ENCODE data around the gene C12orf42.

C12orf42 gene

DNA sequence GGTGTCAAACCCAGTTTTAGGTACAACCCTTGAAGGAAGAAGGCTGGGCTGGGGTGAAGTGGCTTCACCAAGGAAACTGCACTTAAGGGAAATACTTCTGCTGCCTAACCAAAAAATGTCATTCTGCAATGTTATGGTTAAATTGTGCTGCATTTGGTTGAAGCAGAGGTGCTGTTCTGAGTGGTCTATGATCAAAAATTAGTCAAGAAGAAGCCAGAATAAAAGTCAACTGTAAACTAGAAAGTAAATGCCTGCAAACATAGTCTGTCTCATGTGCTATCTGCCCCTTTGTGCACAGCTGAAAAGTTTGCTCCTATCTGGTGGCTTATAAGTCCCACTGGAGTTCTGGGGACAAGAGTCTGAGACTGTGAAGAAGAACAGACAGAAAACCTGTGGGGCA is 158.8 kb downstream of the C12orf42 start:
- DNase-seq (ENCODE audit: low spot score), result no peak

DNA sequence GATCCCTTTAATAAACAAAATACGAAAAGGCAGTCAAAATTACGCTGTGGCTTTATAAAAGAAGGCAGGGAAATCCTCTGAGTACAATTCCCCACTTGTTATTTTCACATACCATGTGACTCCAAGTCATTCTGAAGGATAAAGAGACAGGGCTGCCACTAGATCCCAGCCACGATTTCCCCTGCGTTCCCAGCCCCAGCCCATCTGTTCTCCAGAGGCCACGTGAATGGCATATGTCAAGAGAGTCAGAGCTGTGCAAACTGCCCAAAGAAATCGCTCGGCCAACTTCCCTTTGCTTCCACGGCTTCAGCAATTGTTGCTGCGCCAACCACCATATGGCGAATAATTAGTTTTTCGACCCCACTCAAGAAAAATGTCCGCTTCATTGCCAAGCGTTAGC is 161.3 kb downstream of the C12orf42 start:
- DNase-seq (ENCODE audit: low spot score), result peak; percentile 31

DNA sequence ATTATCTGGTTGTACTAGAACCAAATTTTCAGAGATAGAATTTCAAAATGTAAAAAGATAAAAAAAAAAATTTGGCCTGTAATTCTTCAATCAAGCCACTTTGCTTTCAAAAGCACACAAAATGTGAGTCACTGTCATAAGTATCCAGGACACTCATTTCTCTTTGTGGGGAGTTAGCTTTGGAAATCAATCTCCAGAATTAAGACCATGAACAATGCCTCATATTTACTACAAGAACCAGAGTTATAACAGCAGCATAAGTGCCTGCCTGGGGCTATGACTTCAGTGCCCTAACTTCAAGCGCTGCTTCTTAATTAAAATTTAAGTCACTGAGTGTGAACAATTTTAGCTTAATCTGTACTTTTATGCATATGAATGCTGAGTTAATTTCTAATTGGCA is 162.1 kb downstream of the C12orf42 start:
- no peak for DNase-seq (ENCODE audit: low spot score)

DNA sequence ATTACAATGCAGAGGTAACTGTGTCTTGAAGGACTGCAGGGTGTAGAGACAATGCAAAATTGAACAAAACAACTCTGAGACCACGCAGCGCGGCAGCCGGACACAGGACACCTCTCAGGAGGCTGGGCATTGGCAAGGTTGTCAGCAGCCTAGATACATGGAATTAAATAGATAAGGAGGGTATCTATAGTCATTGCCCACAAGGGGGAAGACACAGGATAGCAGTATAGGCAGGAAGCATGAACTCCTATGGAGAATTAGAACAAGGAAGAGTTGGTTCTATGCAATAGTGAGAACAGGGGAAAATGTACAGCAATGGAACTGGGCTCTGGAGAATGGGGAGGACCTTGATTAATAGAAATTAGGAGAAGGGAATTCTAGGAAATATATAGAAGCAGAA is 164.1 kb downstream of the C12orf42 start:
- DNase-seq (ENCODE audit: low spot score), result no peak

DNA sequence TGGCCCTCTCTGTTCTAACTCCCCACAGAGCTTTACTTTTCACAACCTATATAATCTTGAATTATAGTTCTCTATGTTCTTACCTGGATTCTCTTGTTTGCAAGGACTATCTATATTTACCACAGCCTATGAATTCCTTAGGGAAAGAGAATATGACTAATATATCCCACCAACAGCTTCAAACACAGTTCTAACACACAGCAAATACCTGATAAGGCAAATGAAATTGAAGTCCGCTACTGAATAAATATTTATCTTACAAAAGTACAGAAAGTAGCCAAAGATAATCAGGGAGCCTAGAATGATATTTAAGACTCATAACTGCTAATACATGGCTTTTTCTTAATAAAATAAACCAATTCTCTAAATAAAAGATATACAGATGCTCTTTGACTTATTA is 165.1 kb downstream of the C12orf42 start:
- no peak for DNase-seq (ENCODE audit: low spot score)

DNA sequence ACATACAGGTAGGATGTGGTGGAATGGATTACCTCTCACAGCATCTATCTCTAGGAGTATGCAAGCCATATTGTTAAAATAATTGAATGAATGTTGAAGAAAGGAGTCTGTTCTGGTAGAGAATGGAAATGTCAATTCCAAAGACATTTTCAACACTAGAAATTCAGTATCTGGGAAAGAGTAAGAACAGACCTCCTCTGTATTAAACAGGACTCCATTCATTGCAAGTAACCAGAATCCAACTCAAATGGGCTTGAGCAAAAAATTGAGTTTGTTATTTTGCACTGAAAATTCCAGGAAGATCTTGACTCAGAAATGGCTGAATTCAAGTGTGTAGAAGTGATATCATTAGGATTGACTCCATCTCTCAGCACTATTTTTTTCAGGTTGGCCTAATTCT is 168.1 kb downstream of the C12orf42 start:
- no peak for DNase-seq (ENCODE audit: low spot score)

DNA sequence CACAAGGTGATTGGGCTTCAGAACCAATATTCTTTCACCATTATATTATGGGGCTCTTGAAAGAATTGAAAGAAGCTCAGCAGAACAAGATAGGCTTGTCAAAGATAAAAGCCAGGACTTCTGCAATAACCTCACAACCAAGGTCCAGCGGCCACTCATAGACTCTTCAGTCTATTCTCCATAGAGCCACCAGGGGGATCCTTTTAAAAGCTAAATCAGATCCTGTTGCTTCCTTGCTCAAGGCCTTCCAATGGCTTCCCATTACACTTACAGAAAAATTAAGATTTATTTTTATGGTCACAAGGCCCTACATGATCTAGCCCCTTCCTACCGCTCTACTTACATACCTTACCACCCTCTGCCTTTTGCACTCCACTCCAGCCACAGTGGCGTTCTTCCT is 169.6 kb downstream of the C12orf42 start:
- no peak for DNase-seq (ENCODE audit: low spot score)

DNA sequence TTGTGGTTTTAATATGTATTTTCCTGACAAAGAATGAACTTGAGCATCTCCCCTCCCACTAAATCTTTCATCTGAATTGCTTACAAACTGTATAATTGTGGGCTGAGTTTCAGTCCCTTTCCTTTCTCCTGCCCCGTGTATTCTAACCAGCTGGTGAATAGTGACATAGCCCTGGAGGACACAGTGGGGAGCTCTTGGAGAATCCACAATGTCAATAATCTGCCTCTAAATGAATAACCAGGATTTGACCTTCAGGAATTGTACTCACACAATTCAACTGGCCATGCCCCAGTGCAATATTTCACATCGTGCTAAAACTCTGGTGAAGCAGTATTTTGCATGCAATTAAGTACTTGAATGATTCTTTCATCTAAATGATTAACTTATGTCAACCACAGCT is 177.2 kb downstream of the C12orf42 start:
- DNase-seq (ENCODE audit: low spot score), result peak; percentile 5

DNA sequence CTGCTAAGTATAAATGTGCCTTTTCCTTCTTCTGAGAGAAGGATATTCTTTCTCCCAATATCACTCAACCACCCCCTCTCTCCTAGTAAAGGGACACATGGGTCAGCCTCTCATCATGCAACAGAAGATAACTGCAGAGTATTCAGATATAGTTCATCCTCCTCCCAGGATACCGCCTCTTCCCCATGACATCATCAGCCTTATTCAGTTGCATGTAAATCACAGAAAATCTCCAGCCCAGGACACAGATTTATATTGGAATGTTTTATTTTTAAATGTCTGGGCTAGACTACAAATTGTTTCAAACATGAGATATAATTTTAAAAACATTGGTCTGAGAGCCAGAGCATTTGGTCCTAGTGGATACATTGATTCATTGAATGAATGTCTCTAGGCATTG is 178.5 kb downstream of the C12orf42 start:
- DNase-seq (ENCODE audit: low spot score), result no peak

DNA sequence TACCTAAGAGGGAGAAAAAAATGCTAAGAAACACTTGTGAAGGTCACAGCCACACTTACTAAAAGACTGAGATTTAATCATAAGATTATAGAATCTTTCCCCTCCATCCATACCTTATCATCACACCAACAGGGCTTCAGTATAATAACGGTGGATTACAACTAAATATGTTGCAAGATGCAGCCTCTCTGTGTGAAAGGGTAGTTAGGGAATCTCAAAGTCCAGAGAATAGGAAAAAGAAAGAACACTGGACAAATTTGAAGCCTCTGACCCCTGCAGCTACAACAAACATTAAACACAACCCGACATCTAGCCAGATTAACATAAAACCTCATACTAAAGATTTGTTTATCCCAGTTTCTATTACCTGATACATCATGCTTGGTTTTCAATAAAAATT is 181.0 kb downstream of the C12orf42 start:
- no peak for DNase-seq (ENCODE audit: low spot score)

DNA sequence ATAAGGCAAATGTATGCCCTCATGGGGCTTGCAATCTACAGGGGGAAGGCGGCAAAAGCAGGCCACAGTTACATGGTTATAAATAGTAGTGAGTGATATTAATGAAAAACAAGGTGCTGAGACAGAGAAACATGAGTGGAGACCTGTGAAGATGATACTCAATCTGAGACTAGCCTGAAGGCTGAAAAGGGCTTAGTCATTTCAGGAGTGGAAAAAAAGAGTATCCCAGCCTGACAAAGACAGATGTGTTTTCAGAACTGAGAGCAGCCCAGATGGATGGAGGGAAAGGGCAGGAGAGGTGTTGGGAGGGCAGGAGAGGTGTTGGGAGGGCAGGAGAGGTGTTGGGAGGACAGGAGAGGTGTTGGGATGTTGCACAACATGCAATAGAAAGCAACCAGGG is 181.9 kb downstream of the C12orf42 start:
- DNase-seq (ENCODE audit: low spot score), result no peak

DNA sequence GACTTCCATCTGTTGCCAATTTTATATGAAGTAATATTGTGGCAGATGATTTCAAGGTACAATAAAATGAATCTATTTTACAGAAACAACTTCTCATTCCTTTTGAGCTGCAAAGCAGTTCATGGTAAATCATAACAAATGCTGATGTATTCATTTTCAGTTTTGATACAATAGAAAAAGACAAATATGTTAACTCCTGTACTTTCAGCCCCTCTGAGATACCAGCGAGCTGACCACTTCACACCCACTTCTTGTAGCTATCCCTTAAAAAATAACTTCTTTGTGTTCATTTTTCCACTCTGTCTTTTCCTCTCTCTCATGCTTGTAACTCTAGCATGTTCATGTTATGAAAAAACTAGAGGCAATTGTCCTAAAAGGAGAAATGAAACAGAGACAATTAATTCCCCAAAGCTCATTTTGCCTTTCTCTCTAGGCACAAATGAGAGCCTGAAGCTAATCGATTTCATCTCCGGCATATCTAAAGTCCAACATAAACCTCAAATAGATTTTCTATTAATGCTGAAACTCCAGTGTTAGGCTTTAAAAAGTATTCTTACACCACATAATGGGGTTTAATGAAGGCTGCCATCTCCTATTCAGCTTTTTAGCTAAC is 182.9 kb downstream of the C12orf42 start:
- DNase-seq (ENCODE audit: low spot score), result no peak

DNA sequence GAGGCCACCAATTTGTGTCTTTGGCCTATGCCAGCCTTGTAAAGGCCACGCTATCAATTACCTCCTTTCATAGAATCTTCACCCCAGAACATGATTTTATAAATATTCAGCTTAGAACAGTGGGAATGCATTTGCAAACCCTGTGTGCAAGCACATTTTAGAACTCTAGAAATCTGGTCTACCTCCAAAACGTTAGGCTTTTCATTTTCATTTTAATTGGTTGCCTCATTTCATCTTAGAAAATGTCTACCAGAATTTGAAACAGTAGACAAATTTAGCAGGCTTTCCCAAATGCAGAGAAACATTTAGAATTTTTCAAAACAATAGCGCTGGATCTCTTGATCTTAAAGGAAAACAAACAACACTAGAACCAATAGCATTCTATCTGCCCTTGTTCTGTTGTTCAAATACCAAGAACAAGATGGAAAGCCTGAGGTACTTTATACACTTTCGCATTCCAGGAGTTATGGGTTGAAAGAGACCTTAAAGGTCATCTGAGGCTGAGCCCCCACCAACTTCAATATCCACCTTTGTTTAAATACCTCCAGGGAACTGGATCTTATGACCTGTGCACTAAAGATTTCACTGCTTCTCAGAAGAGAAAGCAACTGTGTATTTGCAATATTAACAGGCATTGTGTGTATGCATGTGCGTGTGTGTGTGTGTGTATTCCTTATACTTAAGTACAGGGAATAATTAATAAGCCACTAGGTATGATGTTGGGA is 185.1 kb downstream of the C12orf42 start:
- DNase-seq (ENCODE audit: low spot score), result no peak

DNA sequence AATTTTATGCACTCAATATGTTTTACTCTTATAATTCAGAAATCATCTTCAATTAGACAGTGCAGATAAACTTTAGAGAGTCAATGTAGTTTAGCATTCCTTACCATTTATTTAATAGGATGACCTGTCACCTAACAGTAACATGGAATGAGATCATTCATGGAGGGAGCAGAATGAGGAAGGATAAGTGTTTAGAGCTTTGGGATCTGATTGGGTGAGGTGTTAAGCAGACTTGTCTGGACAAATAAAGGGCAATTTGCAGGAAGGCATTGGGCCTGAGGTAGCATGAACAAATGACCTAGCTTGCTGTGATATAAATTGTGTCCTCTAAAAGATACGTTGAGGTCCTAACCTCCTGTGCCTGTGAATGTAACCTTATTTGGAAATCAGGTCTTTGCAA is 187.4 kb downstream of the C12orf42 start:
- no peak for DNase-seq (ENCODE audit: low spot score)

DNA sequence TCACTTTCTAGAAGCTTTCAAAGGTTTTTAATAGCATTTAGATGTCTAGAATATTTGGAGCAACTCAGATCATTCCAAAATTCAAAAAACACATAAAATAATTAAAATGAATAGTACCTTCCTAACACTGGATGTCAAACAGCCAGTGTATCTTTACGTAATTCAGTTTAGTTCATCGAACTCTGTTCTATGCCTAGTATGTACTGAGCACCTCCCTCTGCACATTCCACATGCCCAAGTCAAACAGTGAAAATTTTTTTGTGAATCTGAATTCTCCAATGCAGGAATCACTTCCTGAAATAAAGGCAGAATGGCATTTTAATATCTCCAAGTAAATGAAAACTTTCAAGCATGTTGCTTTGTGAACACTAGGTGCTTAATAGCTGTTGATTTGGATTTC is 192.3 kb downstream of the C12orf42 start:
- DNase-seq (ENCODE audit: low spot score), result no peak

DNA sequence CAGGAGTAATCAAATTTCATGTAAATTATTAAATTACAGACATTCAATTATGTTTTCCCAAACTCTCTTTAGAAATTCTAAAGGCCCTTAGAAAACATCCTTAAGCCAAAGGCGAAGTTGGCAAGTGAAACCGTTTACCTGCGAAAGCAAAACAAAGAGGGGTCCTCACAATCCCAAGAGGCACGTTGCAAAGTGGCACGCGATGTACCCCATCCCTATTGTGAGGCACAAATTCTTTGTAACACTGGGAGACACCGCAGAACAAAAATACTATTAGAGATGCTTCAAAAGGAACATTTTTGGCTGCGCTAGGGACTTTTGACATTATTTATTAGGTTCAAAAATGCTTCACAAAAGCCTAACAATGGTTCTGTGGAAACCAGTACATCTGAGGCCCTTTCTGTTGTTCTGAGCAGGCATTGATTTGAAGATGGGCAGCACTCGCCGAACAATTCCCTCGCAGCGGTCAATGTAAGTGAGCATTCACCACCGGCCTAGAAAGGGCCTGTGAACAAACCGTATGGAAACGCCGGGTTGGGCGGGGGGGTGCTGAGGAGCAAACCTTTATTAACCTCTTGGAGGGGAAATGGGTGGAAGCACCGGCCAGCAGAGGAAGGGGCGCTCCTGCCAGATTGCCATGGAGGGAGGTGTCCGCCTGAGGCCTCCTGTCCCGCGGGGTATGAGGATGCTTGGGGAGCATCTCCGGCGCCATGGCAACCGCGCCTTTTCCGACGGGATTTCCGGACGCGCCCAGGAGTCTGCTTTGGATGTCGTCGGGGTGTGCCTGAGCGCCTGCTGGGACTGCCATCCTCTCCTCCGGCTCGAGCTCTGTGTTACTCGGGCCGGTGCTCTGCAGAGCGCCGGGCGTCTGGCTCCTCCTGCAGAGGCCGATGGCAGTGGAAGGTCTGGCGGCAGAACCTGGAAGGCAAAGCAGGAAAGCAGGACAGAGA is 193.9 kb downstream of the C12orf42 start:
- DNase-seq (ENCODE audit: low spot score), result no peak

DNA sequence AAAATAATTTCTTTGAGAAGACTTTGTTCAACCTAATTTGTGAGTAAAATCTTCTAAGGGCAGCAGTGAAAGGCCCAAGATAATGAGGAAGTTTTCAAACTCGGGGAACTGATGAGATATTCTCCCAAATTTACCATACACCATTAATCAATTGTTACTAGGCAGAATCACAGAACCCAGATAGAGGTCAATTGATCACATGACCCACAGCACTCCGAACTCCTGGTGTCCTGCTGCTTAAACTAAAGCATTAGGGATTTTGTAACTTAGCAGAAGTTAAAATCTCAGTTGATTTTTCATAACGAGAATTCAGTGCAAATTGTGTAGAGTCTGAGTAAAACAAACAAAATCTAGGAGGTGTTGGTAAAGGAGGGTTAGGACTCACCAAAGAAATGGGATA is 207.8 kb downstream of the C12orf42 start:
- no peak for DNase-seq (ENCODE audit: low spot score)

DNA sequence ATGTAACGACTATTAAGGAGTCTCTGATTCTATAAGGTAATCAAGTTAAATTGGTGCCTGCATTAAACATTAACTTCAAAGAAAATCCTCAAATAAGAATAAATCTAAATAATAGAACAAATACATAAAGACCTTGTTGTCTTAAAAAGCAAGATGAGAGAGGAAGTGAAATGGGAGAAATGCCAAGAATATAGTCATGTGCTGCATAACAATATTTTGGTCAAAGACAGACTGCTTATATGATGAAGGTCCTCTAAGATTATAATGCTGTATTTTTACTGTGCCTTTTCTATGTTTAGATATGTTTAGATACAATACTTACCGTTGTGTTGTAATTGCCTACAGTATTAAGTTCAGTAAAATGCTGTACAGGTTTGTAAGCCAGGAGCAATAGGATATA is 213.6 kb downstream of the C12orf42 start:
- no peak for DNase-seq (ENCODE audit: low spot score)

DNA sequence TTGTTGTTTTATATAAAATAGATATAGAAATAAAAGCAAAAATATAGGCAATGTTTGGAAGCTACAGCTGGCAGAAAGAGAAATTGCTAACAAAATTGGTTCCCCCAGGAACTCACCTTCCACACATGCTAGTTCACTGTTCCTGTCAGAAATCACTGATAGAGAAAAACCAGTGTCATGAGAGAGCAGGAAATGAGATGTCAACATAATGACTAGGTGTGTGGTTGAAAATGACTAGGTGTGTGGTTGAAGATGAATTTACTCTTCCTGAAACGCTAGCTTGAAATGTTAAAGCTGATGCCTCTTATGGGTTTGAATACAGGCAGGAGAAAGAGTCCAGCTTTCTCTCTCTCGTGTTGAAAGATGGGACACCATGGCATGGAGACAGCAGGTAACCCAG is 216.3 kb downstream of the C12orf42 start:
- DNase-seq (ENCODE audit: low spot score), result no peak

DNA sequence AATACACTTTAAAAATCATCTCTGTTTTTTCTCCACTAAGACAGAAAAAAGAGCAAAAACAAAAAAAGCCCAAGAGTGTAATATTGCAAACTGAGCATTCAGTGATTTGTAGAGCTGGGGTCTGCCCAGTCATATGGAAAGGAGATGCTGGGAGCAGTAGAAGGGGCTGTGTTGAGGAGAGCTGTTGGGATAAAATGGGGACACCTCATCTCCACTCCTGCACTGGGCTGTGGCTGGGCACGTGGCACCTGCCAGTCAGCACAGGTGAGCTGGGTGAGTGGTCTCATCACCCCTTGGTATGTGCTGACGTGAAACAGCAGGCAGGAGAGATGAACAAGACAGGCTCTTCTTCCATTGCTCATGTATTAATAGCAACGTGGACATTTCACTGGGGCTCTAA is 217.4 kb downstream of the C12orf42 start:
- DNase-seq (ENCODE audit: low spot score), result no peak

DNA sequence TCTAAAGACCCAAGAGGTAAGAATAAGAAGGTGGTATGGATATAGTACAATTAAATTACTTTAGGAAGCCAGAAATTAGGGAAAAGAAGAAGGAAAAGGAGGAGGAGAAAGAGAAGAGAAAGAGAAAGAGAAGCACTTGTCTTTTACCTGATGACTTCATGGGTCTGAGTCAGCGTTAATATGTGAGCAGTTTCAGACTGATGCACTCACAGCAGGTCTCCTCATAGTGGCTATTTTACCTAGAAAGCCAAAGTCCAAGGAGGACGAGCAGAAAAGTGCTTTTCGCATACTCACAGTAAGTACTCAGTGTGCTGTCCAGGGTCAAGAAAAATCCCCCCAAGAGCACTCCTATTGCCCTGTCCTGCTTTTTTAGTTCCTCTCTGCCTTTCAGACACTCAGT is 222.1 kb downstream of the C12orf42 start:
- no peak for DNase-seq (ENCODE audit: low spot score)

DNA sequence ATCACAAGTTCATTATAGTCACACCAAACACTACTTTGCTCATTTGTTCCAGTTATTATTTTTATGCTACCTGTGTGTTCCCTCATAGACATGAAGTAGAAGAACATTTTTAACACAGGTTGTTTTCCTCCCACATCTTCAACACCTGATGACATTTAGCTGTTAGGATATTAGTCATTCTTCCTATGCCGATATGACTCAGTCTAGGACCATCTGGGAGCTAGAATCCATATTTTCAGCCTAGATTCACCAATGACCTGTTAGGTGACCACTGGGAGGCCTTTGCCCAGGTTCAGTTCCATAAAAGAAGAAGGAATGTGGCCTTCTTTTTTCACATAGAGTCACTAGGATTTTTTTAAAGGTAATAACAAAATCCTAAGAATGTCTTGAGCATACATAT is 222.8 kb downstream of the C12orf42 start:
- DNase-seq (ENCODE audit: low spot score), result no peak

DNA sequence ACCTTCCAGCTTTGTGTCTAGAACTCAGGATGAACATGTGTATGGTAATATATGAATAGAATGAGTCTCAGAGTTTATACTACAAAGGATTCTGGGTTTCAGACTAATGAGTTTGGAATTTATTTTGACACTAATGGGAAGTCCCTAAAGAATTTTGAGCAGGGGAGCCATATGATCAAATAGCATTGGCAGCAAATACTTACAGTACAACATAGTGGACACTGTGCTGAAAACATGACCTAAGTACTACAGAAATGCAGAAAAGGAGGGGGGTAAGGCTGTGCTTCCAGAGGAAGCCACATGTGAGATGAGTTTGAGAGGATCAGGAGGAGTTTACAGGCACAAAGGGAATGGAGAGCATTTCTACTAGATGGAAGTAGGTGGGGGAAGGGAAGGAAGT is 225.8 kb downstream of the C12orf42 start:
- no peak for DNase-seq (ENCODE audit: low spot score)
